Testis (tissue), 3 donors: ENCODE data around the gene EIF3F. TPM values are rescaled to one million over a fixed set of nuclear protein-coding genes. Genes with fewer than 3 reads are reported as not detected.

Experiments used
- DNase-seq: peaks from one replicate; pipeline ENCODE4 v3.0.0-alpha.2; 2019
- H3K27ac ChIP-seq, 2 donors: fragments of 200-600 bp; sonication (generic); one replicate each; pipeline ENCODE4 v1.5.1; 2019
- H3K27me3 ChIP-seq: fragments of 200-600 bp; sonication (generic); one replicate; pipeline ENCODE4 v1.5.1; 2019
- H3K36me3 ChIP-seq: fragments of 200-600 bp; sonication (generic); one replicate; pipeline ENCODE4 v1.5.1; 2017; ENCODE audit warnings: low read depth; ENCODE audit errors: missing control alignments
- H3K4me1 ChIP-seq: fragments of 200-600 bp; sonication (generic); one replicate; pipeline ENCODE4 v1.5.1; 2019
- H3K4me3 ChIP-seq, 2 donors: fragments of 200-600 bp; sonication (generic); one replicate each; pipeline ENCODE4 v1.5.1; 2017 to 2019
- H3K9me3 ChIP-seq: fragments of 200-600 bp; sonication (generic); one replicate; pipeline ENCODE4 v1.5.1; 2017
- CTCF ChIP-seq, 3 experiments: fragments of 450-650 bp in 2 of 3; fragments of 200-600 bp in 1 of 3; sonication (generic) in 1 of 3; IDR thresholded peaks; one replicate each; pipeline ENCODE4 v1.5.1; 2016 to 2019; ENCODE audit warnings: antibody characterized with exemption in 3 of 3, mild to moderate bottlenecking in 2 of 3, moderate library complexity in 1 of 3
- POLR2A ChIP-seq: fragments of 450-650 bp; IDR thresholded peaks from one replicate; pipeline ENCODE4 v1.6.1; 2017; ENCODE audit warnings: antibody characterized with exemption, mild to moderate bottlenecking, moderate library complexity
- WGBS, 2 donors: methylation state at CpG; one replicate each; pipeline ENCODE4 v1.1.5; 2018; 5-methylcytosine and 5-hydroxymethylcytosine counted together
- intact Hi-C: fragments of 100-400 bp; cut with DNase I; formaldehyde crosslinking; loops from one replicate; pipeline ENCODE4 v1.15.1; 2023; ENCODE audit warnings: low total_unique reads
- polyA plus RNA-seq: library from polyadenylated mRNA; stranded (reverse); fragments of 350-450 nt; fragmentation: Illumina TruSeq; extraction: RNeasy Lipid Tissue Mini Kit (QIAGEN cat#74804); gene quantifications from one replicate; pipeline ENCODE4 v1.2.3, GENCODE V29; 2014; ENCODE audit warnings: low read depth, low replicate concordance; ENCODE audit not compliant: insufficient read depth
- total RNA-seq, 2 donors: library from RNA; depleted of rRNA; stranded (reverse); fragments of >200 nt; gene quantifications; one replicate each; pipeline ENCODE4 v1.2.3, GENCODE V29; 2016

Gene EIF3F
- total and polyA plus RNA-seq, 3 donors from 2014 or later: 268 to 387 (median 287) TPM

DNA sequence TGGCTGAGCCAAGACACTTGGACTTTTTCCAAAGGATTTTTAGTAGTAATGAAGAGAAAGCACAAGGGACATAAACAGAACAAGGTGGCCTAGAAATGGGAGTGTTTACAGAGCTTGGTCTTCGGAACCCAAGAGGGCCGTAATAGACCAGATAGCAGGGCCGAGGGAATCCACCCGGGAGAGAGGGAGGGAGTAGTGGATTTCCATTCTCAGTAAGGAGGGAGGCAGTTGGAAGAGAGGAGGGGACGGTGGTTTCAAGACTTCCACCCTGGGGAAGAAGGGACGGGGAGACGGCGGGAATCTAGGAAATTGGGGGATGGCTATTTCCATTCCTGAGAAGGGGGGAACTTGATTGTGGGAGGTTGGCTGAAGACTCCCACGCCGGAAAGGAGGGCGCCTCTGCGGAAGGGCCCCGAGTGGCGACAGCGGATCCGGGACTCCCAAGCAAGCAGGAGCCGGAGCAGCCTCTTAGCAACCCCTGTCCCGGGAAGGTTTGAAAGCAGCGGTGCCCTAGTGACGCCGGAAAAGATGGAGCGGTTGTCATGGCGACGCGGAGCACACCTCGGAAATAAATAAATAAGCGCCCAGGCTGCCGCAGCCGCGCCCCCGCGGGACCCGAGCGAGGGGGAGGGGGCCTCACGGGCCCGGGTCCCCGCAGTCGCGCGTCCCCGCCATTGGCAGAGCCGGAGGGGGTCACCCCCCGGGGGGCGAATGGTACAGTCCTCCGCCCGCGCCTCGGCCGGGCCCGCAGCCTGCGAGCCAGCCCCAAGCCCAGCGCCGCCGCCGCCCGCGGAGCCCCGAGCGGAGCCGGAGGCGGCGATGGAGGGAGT lies 31.6 kb downstream of the EIF3F start:
- Histone ChIP-seq H3K4me1 (peaks cover 8% of the 10 kb centered on the region), H3K36me3 (no peaks in the 10 kb centered on the region), H3K9me3 (no peaks in the 10 kb centered on the region), H3K27me3 (no peaks in the 10 kb centered on the region), H3K4me3 (peak overlapping the region; percentile 62 to 85), H3K27ac (peak overlapping the region; percentile 83 to 95)
- peak; percentile 92 for DNase-seq
- intact Hi-C loops: loop anchor here (10.0 kb wide), 1 partner anchor 76 kb away; no protein-coding TSS in a partner anchor
- no peak for TF ChIP-seq CTCF (IDR thresholded peaks at IDR 0.05)
- no peak for TF ChIP-seq POLR2A
- WGBS, 2 donors: 0 to 1% methylated on average over 21 to 53 of the region's 62 CpGs

GRCh38 chr11:8019314-8020243 lies 32.4 kb downstream of the EIF3F start:
- no peaks in the 10 kb centered on the region for H3K9me3 ChIP-seq
- H3K36me3 ChIP-seq: no peaks in the 10 kb centered on the region
- intact Hi-C loops: loop anchor here (5.0 to 10.0 kb wide), 2 partner anchors 53 to 75 kb away; no protein-coding TSS in a partner anchor
- 0 to 1% methylated on average over 28 to 52 of the region's 84 CpGs for WGBS, 2 donors
- peak overlapping the region; percentile 83 to 95 for H3K27ac ChIP-seq
- TF ChIP-seq POLR2A (no peak), CTCF (IDR thresholded peaks at IDR 0.05) (no peak)
- H3K4me3 ChIP-seq: peak overlapping the region; percentile 62 to 85
- peak; percentile 46 for DNase-seq
- no peaks in the 10 kb centered on the region for H3K27me3 ChIP-seq
- peaks cover 8% of the 10 kb centered on the region for H3K4me1 ChIP-seq

DNA sequence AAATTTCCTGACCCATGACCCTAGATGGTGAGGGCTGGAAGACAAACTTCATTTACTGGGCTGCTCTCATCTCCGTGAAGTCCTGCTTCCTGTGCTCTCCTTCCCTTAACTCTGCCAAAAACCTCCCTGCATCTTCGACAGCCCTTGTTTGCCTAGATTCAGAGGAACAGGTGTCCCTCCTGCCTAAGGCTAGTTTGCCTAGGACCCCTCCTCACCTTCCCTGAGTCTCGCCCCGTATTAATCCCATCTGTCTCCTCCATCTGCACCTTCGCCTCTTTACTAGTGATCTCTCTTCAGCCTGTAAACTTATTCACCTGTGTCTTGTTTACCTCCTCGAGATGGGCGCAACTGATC lies 33.1 kb downstream of the EIF3F start:
- DNase-seq: no peak
- H3K27ac ChIP-seq: no peak overlapping the region
- no peaks in the 10 kb centered on the region for H3K27me3 ChIP-seq
- intact Hi-C loops: loop anchor here (5.0 kb wide), 1 partner anchor 52 kb away; no protein-coding TSS in a partner anchor
- WGBS, 2 donors: 48 to 51% methylated on average over 7 of the region's 7 CpGs
- H3K4me3 ChIP-seq: peak overlapping the region in 1 of 2 donors; percentile 85
- TF ChIP-seq POLR2A (no peak), CTCF (IDR thresholded peaks at IDR 0.05) (no peak)
- no peaks in the 10 kb centered on the region for H3K9me3 ChIP-seq
- H3K4me1 ChIP-seq: peaks cover 8% of the 10 kb centered on the region
- no peaks in the 10 kb centered on the region for H3K36me3 ChIP-seq

DNA sequence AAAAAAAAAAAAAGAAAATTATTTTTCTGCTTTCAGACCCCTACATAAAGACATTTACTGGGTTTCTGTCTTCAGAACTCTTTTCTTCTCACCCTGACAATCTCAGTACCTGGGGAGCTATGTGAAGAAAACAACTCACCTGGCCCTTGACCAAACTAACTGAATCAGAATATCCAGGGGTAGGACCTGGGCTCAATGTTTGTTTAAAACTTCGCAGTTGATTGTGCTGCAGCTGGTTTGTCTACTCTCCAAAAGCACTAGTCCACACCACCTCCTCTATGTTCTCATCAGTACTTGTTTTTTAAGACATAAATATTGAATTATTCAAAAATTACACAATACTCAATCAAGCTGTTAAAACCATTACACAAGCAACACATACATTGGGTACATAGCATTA lies 34.8 kb downstream of the EIF3F start:
- intact Hi-C loops: loop anchor here (5.0 kb wide), 1 partner anchor 50 kb away; no protein-coding TSS in a partner anchor
- H3K27ac ChIP-seq: no peak overlapping the region
- H3K4me1 ChIP-seq: peaks cover 8% of the 10 kb centered on the region
- H3K36me3 ChIP-seq: no peaks in the 10 kb centered on the region
- no peak overlapping the region for H3K4me3 ChIP-seq
- H3K27me3 ChIP-seq: no peaks in the 10 kb centered on the region
- DNase-seq: no peak
- H3K9me3 ChIP-seq: no peaks in the 10 kb centered on the region
- no peak for TF ChIP-seq CTCF (IDR thresholded peaks at IDR 0.05)
- TF ChIP-seq POLR2A: no peak
- WGBS, 2 donors: 85 to 93% methylated on average over 1 of the region's 1 CpG
